Medulla oblongata (tissue), 1 donor: ENCODE data around the gene TLE7.

Experiments
- DNase-seq: peaks from one replicate; pipeline ENCODE4 v3.0.0-alpha.2; 2015; ENCODE audit errors: extremely low spot score

TLE7 gene

GRCh38 chr16:71412270-71413160 lies 29.3 kb downstream of the TLE7 start:
- DNase-seq, result peak; percentile 86

- no peak for DNase-seq
Measured at GRCh38 chr16:71410146-71410545, 31.7 kb downstream of the TLE7 start.

- DNase-seq, result no peak
Measured at GRCh38 chr16:71409011-71409775, 32.7 kb downstream of the TLE7 start.

DNA sequence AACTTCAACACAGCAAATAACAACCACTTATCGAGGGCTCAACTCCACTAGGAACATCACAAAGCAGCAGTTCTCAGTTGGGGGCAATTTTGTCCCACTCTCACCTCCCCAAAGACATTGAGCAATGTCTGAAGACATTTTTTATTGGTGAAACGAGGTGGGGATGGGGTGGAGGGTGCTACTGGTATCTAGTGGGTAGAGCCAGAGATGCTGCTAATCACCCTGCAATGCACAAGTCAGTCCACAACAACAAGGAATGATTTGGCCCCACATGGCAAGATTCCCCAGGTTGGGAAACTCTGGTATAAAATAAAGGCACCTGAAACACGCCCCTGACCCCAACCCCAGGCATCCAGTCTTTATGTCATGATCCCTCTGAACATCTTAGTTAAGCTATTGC lies 33.3 kb downstream of the TLE7 start:
- no peak for DNase-seq

- DNase-seq, result no peak
Measured at GRCh38 chr16:71407731-71408130, 34.1 kb downstream of the TLE7 start.

GRCh38 chr16:71406724-71407123 lies 35.1 kb downstream of the TLE7 start:
- DNase-seq, result no peak

DNA sequence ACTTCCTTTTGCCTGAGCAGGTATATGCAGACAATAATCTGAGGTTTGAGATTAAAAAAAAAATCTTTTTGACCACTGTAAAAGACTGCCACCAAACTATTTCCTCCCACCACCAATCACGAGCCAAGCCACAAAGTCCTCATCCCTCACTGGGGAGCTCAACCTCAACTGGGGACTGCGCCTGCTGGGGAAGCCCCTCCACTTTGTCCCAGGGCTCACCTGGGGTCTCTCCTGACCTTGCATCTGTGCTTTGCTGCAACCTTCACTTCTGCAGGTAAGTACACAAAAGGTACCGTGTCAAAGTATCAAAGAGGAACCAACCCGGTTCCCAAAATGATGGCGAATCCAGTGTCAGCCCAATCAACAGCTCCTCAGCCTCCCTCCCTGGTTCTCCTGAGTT lies 35.5 kb downstream of the TLE7 start:
- no peak for DNase-seq

DNA sequence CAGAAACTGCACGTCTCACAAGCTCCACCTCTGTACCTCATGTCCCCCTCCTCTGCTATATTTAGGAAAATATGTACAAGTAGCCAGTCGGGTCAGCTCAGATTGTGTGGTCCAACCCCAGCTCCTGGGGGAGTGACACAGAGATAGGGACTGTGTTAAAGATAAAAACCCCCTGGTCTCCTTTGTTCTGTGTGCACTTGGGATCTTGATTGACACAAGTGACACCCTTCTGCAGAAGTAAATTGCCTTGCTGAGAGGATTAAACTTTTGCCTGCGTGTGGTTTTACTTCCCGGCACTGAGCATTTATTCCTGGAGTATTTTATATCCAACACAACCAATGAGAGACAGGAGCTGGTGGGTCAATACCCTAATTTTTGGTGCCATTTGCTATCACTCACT lies 37.5 kb downstream of the TLE7 start:
- DNase-seq, result no peak

- no peak for DNase-seq
Measured at GRCh38 chr16:71402674-71403073, 39.2 kb downstream of the TLE7 start.

- DNase-seq, result no peak
Measured at GRCh38 chr16:71402007-71402406, 39.8 kb downstream of the TLE7 start.

DNA sequence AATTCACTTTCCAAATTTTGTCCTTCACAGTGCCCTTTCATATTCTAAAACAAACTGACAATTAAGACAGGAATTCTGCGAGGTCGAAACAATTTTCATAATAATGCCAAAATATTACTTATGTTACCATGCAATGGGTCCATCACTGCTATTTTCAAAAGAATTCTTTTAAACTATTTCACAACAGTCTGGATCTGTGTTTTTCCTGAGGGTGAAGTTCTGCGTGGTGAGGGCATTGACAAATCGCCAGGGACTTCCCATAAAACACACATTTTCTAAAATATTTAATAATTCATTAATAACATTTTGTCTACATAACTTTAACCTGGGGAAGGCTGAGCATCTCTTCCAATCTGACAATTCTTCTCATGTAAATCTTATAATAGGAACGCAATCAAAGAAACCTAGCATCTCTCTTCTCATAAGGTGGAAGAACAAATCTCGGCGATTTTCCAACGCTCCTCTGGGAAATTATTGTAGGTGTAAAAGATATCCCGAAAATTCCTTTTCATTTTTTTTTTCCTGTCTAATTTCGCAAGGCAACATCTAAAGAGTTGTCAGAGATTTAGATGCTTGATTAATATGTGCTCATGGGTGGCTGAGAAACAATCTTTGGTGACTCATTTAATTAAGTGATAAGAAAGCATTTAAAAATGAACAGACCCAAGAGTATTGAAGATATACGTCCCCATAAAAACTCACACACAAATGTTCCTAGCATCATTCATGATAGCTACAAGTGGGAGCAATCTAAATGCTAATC lies 41.9 kb downstream of the TLE7 start:
- DNase-seq, result no peak

GRCh38 chr16:71396594-71396993 lies 45.3 kb downstream of the TLE7 start:
- DNase-seq, result no peak

DNA sequence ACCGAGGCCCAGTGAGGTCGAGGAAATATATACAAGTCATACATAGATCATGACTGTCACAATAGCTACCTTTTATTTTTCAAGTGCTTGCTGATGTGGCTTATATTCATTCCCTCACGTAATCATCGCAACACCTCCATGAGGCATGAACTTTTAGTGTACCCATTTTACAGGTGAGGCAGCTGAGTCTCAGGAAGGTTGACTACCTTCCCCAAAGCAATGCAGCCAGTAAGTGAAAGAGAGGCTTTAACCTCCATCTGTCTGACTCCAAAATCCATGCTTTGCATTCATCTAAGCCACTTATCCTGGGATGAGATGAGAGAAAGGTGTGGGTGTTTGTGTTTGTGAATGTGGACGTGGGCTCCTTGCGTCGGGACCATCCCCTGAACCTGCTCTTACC lies 52.5 kb downstream of the TLE7 start:
- DNase-seq, result no peak

DNA sequence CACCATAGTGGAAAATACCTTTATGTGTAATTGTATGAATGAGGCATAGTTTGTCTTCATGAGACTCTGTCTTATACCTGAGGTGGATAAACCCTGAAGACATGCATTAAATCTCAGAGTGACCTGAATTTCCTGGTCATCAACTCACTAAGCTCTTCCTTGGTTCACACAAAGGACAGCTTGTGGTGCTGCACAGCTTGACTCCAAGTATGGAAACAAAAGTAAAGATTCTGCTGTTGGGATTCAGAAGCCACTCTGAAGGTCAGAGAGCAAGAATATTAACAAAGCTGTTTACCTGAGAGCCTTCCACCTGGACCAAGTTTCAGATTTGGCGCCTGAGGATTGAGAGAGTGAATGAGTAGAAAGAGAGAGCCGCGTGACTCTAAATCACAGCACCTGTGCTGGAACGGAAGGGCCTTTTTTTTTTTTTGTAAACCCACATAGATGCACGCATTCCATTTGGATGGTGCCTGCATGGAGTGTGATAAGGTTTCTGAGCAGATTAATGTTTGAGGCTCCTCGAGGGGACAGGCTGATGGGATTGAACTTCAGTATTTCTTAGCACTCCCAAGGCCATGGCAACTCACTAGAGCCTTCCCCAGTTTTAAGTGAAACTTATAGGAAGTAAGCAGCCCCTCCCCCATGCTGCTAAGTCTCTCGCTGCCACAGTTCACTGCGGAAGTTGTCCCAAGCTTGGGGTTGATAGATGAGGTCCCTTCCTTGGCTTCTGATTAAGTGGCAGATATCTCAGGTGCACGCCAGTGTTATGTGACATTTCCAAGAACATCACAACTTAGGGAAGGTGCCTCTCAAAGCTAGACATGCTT lies 54.6 kb downstream of the TLE7 start:
- DNase-seq, result no peak

DNA sequence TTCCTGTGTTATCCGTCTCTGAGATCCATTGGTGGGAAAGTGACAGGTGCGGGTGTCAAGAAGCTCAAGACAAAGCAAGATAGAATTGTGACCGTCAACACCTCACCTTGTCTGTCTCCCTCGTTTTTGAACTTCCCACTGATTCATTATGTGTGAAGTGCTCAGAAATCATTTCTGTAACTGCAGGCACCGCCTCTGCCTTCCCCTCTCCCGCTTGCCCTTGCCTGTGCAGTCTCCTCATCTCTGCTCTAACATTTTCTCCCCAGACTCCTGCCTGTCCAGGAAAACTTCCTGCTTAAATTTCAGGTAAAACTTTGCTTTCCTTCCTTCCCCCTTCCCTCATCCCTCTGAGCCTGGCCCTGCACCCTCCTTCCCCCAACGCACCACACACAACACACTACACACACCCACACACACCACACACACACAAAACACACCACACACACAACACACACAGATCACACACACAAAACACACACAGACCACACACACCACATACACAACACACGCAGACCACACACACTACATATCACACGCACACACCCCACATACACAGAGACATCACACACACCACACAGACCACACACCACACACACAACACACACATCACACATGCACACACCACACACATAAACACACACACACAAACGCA lies 57.7 kb downstream of the TLE7 start:
- no peak for DNase-seq

- DNase-seq, result no peak
Measured at GRCh38 chr16:71383054-71383773, 58.6 kb downstream of the TLE7 start.

DNA sequence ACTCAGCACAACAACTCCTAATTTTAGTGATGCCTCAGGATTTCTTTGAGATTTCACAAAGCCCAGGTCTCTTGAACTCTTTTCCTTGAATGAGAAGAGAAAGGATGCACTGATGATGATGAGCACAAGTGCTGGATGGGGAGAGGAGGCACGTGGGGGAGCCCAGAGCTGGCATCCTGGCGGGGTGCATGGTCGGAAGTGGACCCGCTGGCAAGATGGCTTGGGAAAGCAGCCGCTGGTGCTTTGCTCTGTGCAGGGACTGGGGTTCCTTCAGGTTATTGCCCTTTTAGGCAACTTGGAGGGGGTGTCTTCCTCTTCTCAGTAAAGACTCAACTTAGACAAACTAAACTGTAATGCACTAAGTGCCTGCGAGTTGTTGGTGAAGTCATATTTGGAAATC lies 61.0 kb downstream of the TLE7 start:
- no peak for DNase-seq
